Fibroblast of skin of back (primary cell): ENCODE measurements around the gene CFAP77.

ENCODE experiments used
- DNase-seq: peaks from one replicate; pipeline ENCODE4 v3.0.0-alpha.2; 2013

CFAP77 gene

GRCh38 chr9:132584601-132585560 lies 174.9 kb downstream of the CFAP77 start:
- peak; percentile 58 for DNase-seq

- no peak for DNase-seq
Measured at GRCh38 chr9:132585954-132586829, 176.2 kb downstream of the CFAP77 start.

- DNase-seq = no peak
Measured at GRCh38 chr9:132586830-132587591, 177.0 kb downstream of the CFAP77 start.

- no peak for DNase-seq
Measured at GRCh38 chr9:132587592-132587955, 177.6 kb downstream of the CFAP77 start.

GRCh38 chr9:132588098-132588497 lies 178.1 kb downstream of the CFAP77 start:
- no peak for DNase-seq

GRCh38 chr9:132588501-132589147 lies 178.6 kb downstream of the CFAP77 start:
- DNase-seq = no peak

- no peak for DNase-seq
Measured at GRCh38 chr9:132589148-132590036, 179.4 kb downstream of the CFAP77 start.

- no peak for DNase-seq
Measured at GRCh38 chr9:132590037-132590317, 180.0 kb downstream of the CFAP77 start.

GRCh38 chr9:132590318-132591182 lies 180.5 kb downstream of the CFAP77 start:
- no peak for DNase-seq

- no peak for DNase-seq
Measured at GRCh38 chr9:132591244-132591643, 181.2 kb downstream of the CFAP77 start.

- no peak for DNase-seq
Measured at GRCh38 chr9:132591751-132592314, 181.8 kb downstream of the CFAP77 start.

- no peak for DNase-seq
Measured at GRCh38 chr9:132592451-132592850, 182.4 kb downstream of the CFAP77 start.

- no peak for DNase-seq
Measured at GRCh38 chr9:132594412-132594811, 184.4 kb downstream of the CFAP77 start.

GRCh38 chr9:132595319-132595718 lies 185.3 kb downstream of the CFAP77 start:
- DNase-seq = no peak

GRCh38 chr9:132596200-132596599 lies 186.2 kb downstream of the CFAP77 start:
- no peak for DNase-seq

- DNase-seq = no peak
Measured at GRCh38 chr9:132597073-132597775, 187.2 kb downstream of the CFAP77 start.

GRCh38 chr9:132600326-132600984 lies 190.4 kb downstream of the CFAP77 start:
- DNase-seq = no peak

GRCh38 chr9:132602207-132602606 lies 192.2 kb downstream of the CFAP77 start:
- DNase-seq = no peak

GRCh38 chr9:132605387-132605786 lies 195.4 kb downstream of the CFAP77 start:
- no peak for DNase-seq
